K562 (cell line): ENCODE results near the gene PA2G4. TPM values are rescaled to one million over a fixed set of nuclear protein-coding genes. Genes with fewer than 3 reads are reported as not detected.

Experiments
- BACH1 ChIP-seq: fragments of 200-800 bp; sonication (Bioruptor generic); IDR thresholded peaks from 2 replicates; pipeline ENCODE4 v1.6.1; 2016; ENCODE audit warnings: missing genetic modification characterization, missing compliant biosample characterization
- BRD4 ChIP-seq: fragments of 200-600 bp; sonication (generic); IDR thresholded peaks from 2 replicates; pipeline ENCODE4 v1.6.1; 2017; ENCODE audit warnings: inconsistent platforms
- CAMTA2 ChIP-seq: fragments of 250-450 bp; sonication (Bioruptor Pico); conservative IDR thresholded peaks from 2 replicates; pipeline ENCODE4 v1.5.1; 2022
- CBX8 ChIP-seq: fragments of 200-600 bp; sonication (generic); IDR thresholded peaks from 2 replicates; pipeline ENCODE4 v1.6.1; 2012; ENCODE audit warnings: borderline replicate concordance, mixed run types, low read depth, mild to moderate bottlenecking, moderate library complexity, mixed read lengths, low read length, control low read depth, inconsistent platforms; ENCODE audit not compliant: poor library complexity, severe bottlenecking; ENCODE audit errors: extremely low read depth
- HNRNPH1 ChIP-seq: fragments of 200-400 bp; formaldehyde crosslinking; optimal IDR thresholded peaks from 2 replicates; pipeline ENCODE3; 2017; ENCODE audit warnings: low read depth, mild to moderate bottlenecking, low read length, moderate library complexity
- KAT7 ChIP-seq: sonication (generic); formaldehyde crosslinking; IDR thresholded peaks from 2 replicates; pipeline ENCODE4 v1.8.0; 2022; ENCODE audit warnings: missing genetic modification reagents, mild to moderate bottlenecking, borderline replicate concordance
- PHF21A ChIP-seq: fragments of 450-650 bp; IDR thresholded peaks from 2 replicates; pipeline ENCODE4 v1.6.1; 2017; ENCODE audit warnings: low read depth, borderline replicate concordance
- POLR2B ChIP-seq: fragments of 450-650 bp; IDR thresholded peaks from 2 replicates; pipeline ENCODE4 v1.6.1; 2018; ENCODE audit warnings: low read depth; ENCODE audit not compliant: partially characterized antibody
- SAFB2 ChIP-seq: fragments of 200-400 bp; formaldehyde crosslinking; IDR thresholded peaks from 2 replicates; pipeline ENCODE4 v1.6.1; 2018; ENCODE audit warnings: borderline replicate concordance, low read length, low read depth, moderate library complexity; ENCODE audit not compliant: severe bottlenecking
- SETDB1 ChIP-seq: IDR thresholded peaks from one replicate; pipeline ENCODE4 v1.6.1; 2012; ENCODE audit warnings: low read length, control low read depth, inconsistent platforms
- SMARCB1 ChIP-seq: IDR thresholded peaks from 2 replicates; pipeline ENCODE4 v1.6.1; 2011; ENCODE audit warnings: improper control_type of control experiment, low read depth; ENCODE audit not compliant: insufficient read length
- TAF15 ChIP-seq: fragments of 200-400 bp; formaldehyde crosslinking; IDR thresholded peaks from 2 replicates; pipeline ENCODE4 v1.6.1; 2017; ENCODE audit warnings: mild to moderate bottlenecking, low read depth, low read length, moderate library complexity
- TCF15 ChIP-seq: fragments of 250-450 bp; sonication (Bioruptor Pico); IDR thresholded peaks from 2 replicates; pipeline ENCODE4 v1.8.0; 2022; ENCODE audit warnings: moderate library complexity, mild to moderate bottlenecking, inconsistent platforms
- ZNF184 ChIP-seq: sonication (generic); formaldehyde crosslinking; IDR thresholded peaks from 2 replicates; pipeline ENCODE4 v1.5.0; 2020; ENCODE audit warnings: missing genetic modification reagents
- ZNF274 ChIP-seq: IDR thresholded peaks from 2 replicates; pipeline ENCODE4 v1.6.1; 2011; ENCODE audit warnings: low read depth, mild to moderate bottlenecking, low read length, moderate library complexity, borderline replicate concordance
- ZNF277 ChIP-seq: fragments of 250-450 bp; sonication (Bioruptor Pico); IDR thresholded peaks from 2 replicates; pipeline ENCODE4 v1.8.0; 2022; ENCODE audit warnings: inconsistent platforms, mild to moderate bottlenecking, moderate library complexity, borderline replicate concordance
- polyA plus RNA-seq, 8 experiments: library from polyadenylated mRNA; depleted of rRNA in 4 of 8; stranded (reverse) in 5 of 8; unstranded in 3 of 8; fragments of >200 nt; fragmentation: Nextera tagmentation in 2 of 8; fragmentation: Illumina TruSeq in 1 of 8; extraction: Ambion mirVana in 2 of 8; extraction: Trizol in 1 of 8; gene quantifications; 2 replicates each; pipeline versions ENCODE4 v1.2.1 to v1.2.3, GENCODE V29; 2011 to 2014; ENCODE audit warnings: inconsistent platforms in 1 of 8, missing spikeins in 1 of 8
- total RNA-seq, 7 experiments: library from RNA; depleted of rRNA in 6 of 7; stranded (reverse); fragments of >200 nt in 6 of 7; fragmentation: Illumina TruSeq in 2 of 7; extraction: Trizol in 2 of 7; gene quantifications; 2 replicates each; pipeline versions ENCODE4 v1.2.1 to v1.2.3, GENCODE V29; 2011 to 2021; ENCODE audit warnings: low replicate concordance in 1 of 7
- TF ChIP-seq, protein P1 (sequence below): fragments of 150-350 bp; IDR thresholded peaks from 2 replicates; pipeline ENCODE4 v1.6.1; 2014; ENCODE audit warnings: low read depth, mild to moderate bottlenecking, low read length, borderline replicate concordance
- TF ChIP-seq, protein P2 (sequence below): fragments of 250-450 bp; sonication (Bioruptor Pico); IDR thresholded peaks from 2 replicates; pipeline ENCODE4 v1.8.0; 2021; ENCODE audit warnings: mild to moderate bottlenecking, moderate library complexity
- TF ChIP-seq, protein P3 (sequence below): sonication (generic); formaldehyde crosslinking; IDR thresholded peaks from 2 replicates; pipeline ENCODE4 v1.8.0; 2022; ENCODE audit warnings: mild to moderate bottlenecking, missing genetic modification reagents

PA2G4 gene
- total and polyA plus RNA-seq, 9 of the 15 experiments (the other 6 are each of a cell fraction or from before 2014, with no cell fraction given): 230 to 925 (median 638) TPM

- TF ChIP-seq, protein P1, sequence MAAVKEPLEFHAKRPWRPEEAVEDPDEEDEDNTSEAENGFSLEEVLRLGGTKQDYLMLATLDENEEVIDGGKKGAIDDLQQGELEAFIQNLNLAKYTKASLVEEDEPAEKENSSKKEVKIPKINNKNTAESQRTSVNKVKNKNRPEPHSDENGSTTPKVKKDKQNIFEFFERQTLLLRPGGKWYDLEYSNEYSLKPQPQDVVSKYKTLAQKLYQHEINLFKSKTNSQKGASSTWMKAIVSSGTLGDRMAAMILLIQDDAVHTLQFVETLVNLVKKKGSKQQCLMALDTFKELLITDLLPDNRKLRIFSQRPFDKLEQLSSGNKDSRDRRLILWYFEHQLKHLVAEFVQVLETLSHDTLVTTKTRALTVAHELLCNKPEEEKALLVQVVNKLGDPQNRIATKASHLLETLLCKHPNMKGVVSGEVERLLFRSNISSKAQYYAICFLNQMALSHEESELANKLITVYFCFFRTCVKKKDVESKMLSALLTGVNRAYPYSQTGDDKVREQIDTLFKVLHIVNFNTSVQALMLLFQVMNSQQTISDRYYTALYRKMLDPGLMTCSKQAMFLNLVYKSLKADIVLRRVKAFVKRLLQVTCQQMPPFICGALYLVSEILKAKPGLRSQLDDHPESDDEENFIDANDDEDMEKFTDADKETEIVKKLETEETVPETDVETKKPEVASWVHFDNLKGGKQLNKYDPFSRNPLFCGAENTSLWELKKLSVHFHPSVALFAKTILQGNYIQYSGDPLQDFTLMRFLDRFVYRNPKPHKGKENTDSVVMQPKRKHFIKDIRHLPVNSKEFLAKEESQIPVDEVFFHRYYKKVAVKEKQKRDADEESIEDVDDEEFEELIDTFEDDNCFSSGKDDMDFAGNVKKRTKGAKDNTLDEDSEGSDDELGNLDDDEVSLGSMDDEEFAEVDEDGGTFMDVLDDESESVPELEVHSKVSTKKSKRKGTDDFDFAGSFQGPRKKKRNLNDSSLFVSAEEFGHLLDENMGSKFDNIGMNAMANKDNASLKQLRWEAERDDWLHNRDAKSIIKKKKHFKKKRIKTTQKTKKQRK: 0 out of 2 replicates have a peak, but pooled peaks have one; percentile 22
- TF ChIP-seq PHF21A (peak; percentile 8; the same call in 1 of the 2 replicates), KAT7 (peak; percentile 99; the same call in 1 of the 2 replicates), SMARCB1 (no peak), SAFB2 (no peak), HNRNPH1 (no peak), BACH1 (tag) (no peak), CAMTA2 (CRISPR knock-in tag) (peak; percentile 93; the same call in 1 of the 2 replicates), BRD4 (no peak), SETDB1 (peak; percentile 45), POLR2B (peak; percentile 98), ZNF274 (no peak; the same call in 1 of the 2 replicates), CBX8 (no peak), TCF15 (no peak), TAF15 (peak; percentile 91; the same call in 1 of the 2 replicates), ZNF184 (no peak), ZNF277 (CRISPR knock-in tag) (no peak)
- TF ChIP-seq, protein P2, sequence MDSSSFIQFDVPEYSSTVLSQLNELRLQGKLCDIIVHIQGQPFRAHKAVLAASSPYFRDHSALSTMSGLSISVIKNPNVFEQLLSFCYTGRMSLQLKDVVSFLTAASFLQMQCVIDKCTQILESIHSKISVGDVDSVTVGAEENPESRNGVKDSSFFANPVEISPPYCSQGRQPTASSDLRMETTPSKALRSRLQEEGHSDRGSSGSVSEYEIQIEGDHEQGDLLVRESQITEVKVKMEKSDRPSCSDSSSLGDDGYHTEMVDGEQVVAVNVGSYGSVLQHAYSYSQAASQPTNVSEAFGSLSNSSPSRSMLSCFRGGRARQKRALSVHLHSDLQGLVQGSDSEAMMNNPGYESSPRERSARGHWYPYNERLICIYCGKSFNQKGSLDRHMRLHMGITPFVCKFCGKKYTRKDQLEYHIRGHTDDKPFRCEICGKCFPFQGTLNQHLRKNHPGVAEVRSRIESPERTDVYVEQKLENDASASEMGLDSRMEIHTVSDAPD (CRISPR knock-in tag): no peak
- TF ChIP-seq, protein P3, sequence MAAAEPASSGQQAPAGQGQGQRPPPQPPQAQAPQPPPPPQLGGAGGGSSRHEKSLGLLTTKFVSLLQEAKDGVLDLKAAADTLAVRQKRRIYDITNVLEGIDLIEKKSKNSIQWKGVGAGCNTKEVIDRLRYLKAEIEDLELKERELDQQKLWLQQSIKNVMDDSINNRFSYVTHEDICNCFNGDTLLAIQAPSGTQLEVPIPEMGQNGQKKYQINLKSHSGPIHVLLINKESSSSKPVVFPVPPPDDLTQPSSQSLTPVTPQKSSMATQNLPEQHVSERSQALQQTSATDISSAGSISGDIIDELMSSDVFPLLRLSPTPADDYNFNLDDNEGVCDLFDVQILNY: peak; percentile 70; the same call in 1 of the 2 replicates
Observed at GRCh38 chr12:56117778-56118687, 13.7 kb downstream of the PA2G4 start, which contains the start of gene ZC3H10 (continued).
